GM18858 (cell line): ENCODE measurements around the gene SAMD4A.
"Not testable (repeated sequence)": the region's sequence is repeated elsewhere in the genome, so short reads cannot be mapped to it uniquely, and the experiment has no call there.

ENCODE experiments used
- ATAC-seq: cut with Tn5 transposase; IDR thresholded peaks from one replicate; pipeline ENCODE4 v1.9.1; 2021; ENCODE audit not compliant: unreplicated experiment

SAMD4A gene

GRCh38 chr14:54789781-54790480 lies 223.0 kb downstream of the SAMD4A start:
- ATAC-seq = no peak

GRCh38 chr14:54791001-54791400 lies 224.1 kb downstream of the SAMD4A start:
- ATAC-seq = no peak

DNA sequence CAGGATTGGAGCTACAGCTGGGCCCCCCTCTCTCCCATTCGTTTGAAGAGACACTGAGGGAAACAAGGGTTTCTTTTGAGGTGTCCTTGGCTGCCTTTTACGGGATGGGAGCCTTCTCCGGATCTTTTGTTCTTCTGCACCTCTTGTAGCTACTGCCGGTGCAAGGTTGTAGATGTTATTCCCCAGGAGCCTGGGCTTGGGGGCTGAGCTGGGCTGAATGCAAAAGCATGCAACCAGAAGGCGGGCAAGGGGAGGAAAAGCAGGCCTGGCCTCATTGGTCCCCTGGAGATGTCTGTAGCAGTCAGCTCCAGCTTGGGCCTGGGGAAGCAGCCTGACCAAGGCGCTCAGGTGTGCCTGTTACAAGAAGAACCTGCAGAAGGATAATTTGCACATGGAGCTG lies 225.4 kb downstream of the SAMD4A start:
- ATAC-seq = no peak

- no peak for ATAC-seq
These were observed 227.2 kb downstream of the SAMD4A start for GRCh38 chr14:54794159-54794558.

GRCh38 chr14:54794796-54795195 lies 227.9 kb downstream of the SAMD4A start:
- ATAC-seq = no peak

- ATAC-seq = no peak
These were observed 230.0 kb downstream of the SAMD4A start for GRCh38 chr14:54796961-54797360.

GRCh38 chr14:54797556-54797955 lies 230.6 kb downstream of the SAMD4A start:
- no peak for ATAC-seq

DNA sequence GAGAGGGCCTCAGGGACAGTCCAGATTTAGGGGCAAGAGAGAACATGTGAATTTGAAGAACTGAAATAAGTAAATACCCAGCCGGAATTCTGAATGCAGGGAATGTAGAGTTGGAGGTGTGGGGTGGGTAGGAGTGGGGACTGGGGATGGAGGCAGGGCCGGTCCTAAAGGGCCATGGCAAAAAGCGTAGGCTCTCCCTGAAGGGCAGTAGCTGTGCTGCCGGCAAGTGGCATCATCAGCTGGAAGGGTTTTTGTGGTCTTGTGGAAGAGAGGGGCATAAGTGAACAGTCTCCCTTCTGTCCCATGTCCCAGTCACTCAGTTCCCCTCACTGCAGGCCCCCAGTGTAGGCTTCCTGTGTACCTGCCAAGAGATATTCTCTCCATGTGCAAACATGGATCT lies 231.1 kb downstream of the SAMD4A start:
- ATAC-seq = no peak

- no peak for ATAC-seq
These were observed 231.7 kb downstream of the SAMD4A start for GRCh38 chr14:54798465-54799124.

DNA sequence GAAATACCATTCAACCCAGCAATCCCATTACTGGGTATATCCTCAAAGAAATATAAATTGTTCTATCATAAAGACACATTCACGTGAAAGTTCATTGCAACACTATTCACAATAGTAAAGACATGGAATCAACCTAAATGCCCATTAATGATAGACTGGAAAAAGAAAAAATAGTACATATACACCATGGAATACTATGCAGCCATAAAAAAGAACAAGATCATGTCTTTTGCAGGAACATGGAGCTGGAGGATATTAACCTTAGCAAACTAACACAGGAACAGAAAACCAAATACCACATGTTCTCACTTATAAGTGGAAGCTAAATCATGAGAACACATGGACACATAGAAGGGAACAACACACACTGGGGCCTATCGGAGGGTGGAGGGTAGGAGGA lies 234.6 kb downstream of the SAMD4A start:
- not testable (repeated sequence) for ATAC-seq

GRCh38 chr14:54803396-54803795 lies 236.5 kb downstream of the SAMD4A start:
- ATAC-seq = no peak

GRCh38 chr14:54803926-54804537 lies 237.1 kb downstream of the SAMD4A start:
- no peak for ATAC-seq

GRCh38 chr14:54804538-54805041 lies 237.7 kb downstream of the SAMD4A start:
- ATAC-seq = no peak

DNA sequence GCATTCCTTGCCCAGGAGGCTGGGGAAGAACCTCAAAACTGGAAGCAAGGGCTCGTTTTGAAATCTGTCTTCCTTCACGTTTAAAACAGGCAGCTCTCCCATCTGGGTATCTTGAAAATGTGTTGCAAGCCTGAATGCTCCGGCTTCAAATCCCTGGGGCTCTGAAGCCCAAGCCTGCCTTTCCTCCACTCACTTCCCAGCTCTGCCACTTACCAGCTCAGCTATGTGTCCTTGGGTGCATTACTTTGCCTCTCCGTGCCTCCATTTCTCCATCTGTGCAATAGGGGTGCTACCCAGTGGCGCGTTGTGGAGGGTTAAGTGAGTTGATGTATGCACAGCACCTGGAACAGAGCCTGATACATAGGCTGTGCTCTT lies 238.1 kb downstream of the SAMD4A start:
- ATAC-seq = no peak

DNA sequence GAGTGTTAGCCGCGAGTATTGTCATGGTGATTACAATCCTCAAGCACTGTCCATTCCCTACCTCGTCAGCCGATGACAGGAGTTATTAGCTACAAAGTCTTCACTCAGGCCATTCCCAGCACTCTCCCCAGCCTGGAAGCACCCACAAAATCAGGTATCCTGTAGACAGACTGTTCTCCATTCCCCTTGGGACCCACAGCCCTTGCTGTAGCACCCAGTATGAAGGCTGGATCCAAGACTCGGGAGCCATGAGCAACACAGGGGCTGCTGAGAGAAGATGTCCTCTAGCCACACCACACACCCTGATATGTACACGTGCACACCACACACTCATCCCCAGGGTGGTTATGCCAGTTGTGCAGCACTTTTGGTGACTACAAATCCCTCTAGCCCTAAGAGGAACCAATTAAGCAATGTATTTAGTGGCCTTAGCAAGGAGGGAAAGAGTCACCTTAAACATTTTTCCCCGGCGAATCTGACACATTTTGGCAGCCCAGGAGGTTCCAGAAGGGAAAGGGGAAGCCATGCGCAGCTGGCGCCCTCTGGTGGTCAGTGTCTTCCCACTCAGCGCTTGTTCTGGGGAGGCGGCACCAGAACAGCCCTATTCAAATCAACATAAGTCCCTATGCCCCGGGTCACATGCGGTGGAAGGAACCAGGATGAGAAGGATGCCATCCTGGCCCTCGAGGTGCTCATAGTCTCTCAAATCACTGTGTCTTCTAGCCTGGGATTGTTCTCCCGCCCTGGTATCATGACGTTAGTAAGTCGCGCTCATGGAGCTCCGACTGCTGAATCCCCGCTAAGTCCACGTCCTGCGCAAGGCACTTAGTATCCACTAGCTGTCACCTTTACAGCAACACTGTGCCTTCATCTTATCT lies 238.8 kb downstream of the SAMD4A start:
- peak; percentile 66 for ATAC-seq

GRCh38 chr14:54806616-54807015 lies 239.7 kb downstream of the SAMD4A start:
- no peak for ATAC-seq

GRCh38 chr14:54807428-54807827 lies 240.5 kb downstream of the SAMD4A start:
- no peak for ATAC-seq

DNA sequence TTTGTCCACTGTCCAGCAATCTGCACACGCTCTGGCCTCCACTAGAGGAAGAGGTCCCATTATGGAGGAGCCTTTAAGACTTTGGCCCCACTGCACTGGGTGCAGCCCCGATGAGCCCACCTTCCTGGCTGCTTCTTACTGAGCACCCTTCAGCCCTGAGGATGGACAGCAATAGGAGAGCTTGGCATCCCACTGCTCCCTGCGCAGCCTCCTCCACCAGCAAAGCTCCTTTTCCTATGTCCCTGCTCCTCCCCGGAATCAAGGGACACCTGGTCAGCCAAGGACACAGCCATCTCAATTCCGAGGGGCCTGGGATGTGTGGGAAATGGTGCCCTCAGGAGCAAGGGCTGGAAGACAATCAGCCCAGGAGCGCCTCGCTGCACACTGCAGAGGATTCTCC lies 241.0 kb downstream of the SAMD4A start:
- no peak for ATAC-seq

GRCh38 chr14:54808326-54809161 lies 241.6 kb downstream of the SAMD4A start:
- ATAC-seq = no peak

GRCh38 chr14:54809767-54810166 lies 242.8 kb downstream of the SAMD4A start:
- ATAC-seq = no peak
